Body of pancreas (tissue), 4 donors: Measurements from ENCODE around the gene COQ4. TPM values are rescaled to one million over a fixed set of nuclear protein-coding genes. Genes with fewer than 3 reads are reported as not detected.
A peak's percentile ranks its signal among the peaks of the same experiment; 100 is the strongest.

ENCODE experiments used
- ATAC-seq: fragments of 150-250 bp; one replicate; pipeline ENCODE4 v1.9.1; 2016
- DNase-seq, 4 donors: peaks; one replicate each; pipeline ENCODE4 v3.0.0-alpha.2; 2019
- H3K27ac ChIP-seq, 4 donors: fragments of 200-600 bp; sonication (generic); 1 replicate in 3 of 4; 2 replicates in 1 of 4; pipeline versions ENCODE4 v1.5.1 to v1.6.1; 2016 to 2019; ENCODE audit warnings: mild to moderate bottlenecking in 1 of 4, mixed read lengths in 1 of 4, moderate library complexity in 1 of 4
- H3K27me3 ChIP-seq, 2 donors: fragments of 200-600 bp; sonication (generic); one replicate each; pipeline ENCODE4 v1.6.0; 2016; ENCODE audit warnings: mild to moderate bottlenecking in 1 of 2
- H3K36me3 ChIP-seq, 2 donors: fragments of 200-600 bp; sonication (generic); replicated peaks in 1 of 2; 2 replicates each; pipeline ENCODE4 v1.5.1; 2016; ENCODE audit warnings: low read depth in 2 of 2; ENCODE audit not compliant: insufficient read depth in 1 of 2
- H3K4me1 ChIP-seq: fragments of 200-600 bp; sonication (generic); one replicate; pipeline ENCODE4 v1.6.0; 2016
- H3K4me3 ChIP-seq, 2 donors: fragments of 200-600 bp; sonication (generic); 1 replicate in 1 of 2; 2 replicates in 1 of 2; pipeline ENCODE4 v1.5.1; 2016 to 2019
- H3K9me3 ChIP-seq, 3 donors: fragments of 200-600 bp; sonication (generic); 1 replicate in 2 of 3; 2 replicates in 1 of 3; pipeline ENCODE4 v1.5.1; 2016
- POLR2A ChIP-seq, 3 donors: fragments of 450-650 bp; IDR thresholded peaks; one replicate each; pipeline ENCODE4 v1.6.1; 2016; ENCODE audit warnings: antibody characterized with exemption in 3 of 3, mild to moderate bottlenecking in 2 of 3
- WGBS, 2 donors: methylation state at CpG; one replicate each; pipeline ENCODE4 v1.1.5; 2017; 5-methylcytosine and 5-hydroxymethylcytosine counted together
- intact Hi-C: fragments of 100-400 bp; cut with DNase I; formaldehyde crosslinking; loops from one replicate; pipeline ENCODE4 v1.15.1; 2023
- total RNA-seq, 2 donors: library from RNA; depleted of rRNA; stranded (reverse); fragments of >200 nt; gene quantifications; one replicate each; pipeline ENCODE4 v1.1.0, GENCODE V29; 2016
- TF ChIP-seq, protein P1 (sequence below), 7 experiments: fragments of 450-650 bp in 4 of 7; fragments of 200-600 bp in 3 of 7; sonication (generic) in 3 of 7; IDR thresholded peaks; one replicate each; pipeline ENCODE4 v1.5.1; 2016 to 2019; ENCODE audit warnings: antibody characterized with exemption in 7 of 7

Gene COQ4
- total RNA-seq, 2 donors from 2014 or later, result 37.4 to 89.7 TPM

GRCh38 chr9:128370367-128370751 is 47.7 kb downstream of the COQ4 start:
- no peaks in the 10 kb centered on the region for H3K27me3 ChIP-seq
- H3K4me1 ChIP-seq, result peaks cover 20% of the 10 kb centered on the region
- no peak for ATAC-seq
- H3K27ac ChIP-seq, result peak overlapping the region; percentile 79 to 96 (median 93)
- intact Hi-C loops, result no loop called here
- no peak for TF ChIP-seq POLR2A (IDR thresholded peaks at IDR 0.05)
- TF ChIP-seq, protein P1, sequence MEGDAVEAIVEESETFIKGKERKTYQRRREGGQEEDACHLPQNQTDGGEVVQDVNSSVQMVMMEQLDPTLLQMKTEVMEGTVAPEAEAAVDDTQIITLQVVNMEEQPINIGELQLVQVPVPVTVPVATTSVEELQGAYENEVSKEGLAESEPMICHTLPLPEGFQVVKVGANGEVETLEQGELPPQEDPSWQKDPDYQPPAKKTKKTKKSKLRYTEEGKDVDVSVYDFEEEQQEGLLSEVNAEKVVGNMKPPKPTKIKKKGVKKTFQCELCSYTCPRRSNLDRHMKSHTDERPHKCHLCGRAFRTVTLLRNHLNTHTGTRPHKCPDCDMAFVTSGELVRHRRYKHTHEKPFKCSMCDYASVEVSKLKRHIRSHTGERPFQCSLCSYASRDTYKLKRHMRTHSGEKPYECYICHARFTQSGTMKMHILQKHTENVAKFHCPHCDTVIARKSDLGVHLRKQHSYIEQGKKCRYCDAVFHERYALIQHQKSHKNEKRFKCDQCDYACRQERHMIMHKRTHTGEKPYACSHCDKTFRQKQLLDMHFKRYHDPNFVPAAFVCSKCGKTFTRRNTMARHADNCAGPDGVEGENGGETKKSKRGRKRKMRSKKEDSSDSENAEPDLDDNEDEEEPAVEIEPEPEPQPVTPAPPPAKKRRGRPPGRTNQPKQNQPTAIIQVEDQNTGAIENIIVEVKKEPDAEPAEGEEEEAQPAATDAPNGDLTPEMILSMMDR (IDR thresholded peaks at IDR 0.05), result no peak
- H3K36me3 ChIP-seq, result no peaks in the 10 kb centered on the region
- H3K4me3 ChIP-seq, result peak overlapping the region; percentile 77 to 88
- no peak for DNase-seq
- H3K9me3 ChIP-seq, result no peaks in the 10 kb centered on the region

- peak; percentile 78 to 96 (median 96) for TF ChIP-seq POLR2A (IDR thresholded peaks at IDR 0.05)
- TF ChIP-seq, protein P1 (IDR thresholded peaks at IDR 0.05), result no peak
- intact Hi-C loops, result no loop called here
- Histone ChIP-seq H3K4me3 (peak within 1 kb of the TSS; percentile 77 to 88), H3K36me3 (no peaks in the 10 kb centered on the region), H3K27ac (peak within 1 kb of the TSS; percentile 79 to 96 (median 93)), H3K4me1 (peaks cover 20% of the 10 kb centered on the region), H3K27me3 (no peaks in the 10 kb centered on the region), H3K9me3 (no peaks in the 10 kb centered on the region)
- peak; percentile 94 to 95 (median 94) for DNase-seq
- peak; percentile 99 for ATAC-seq
- 0% methylated on average over 19 to 54 of the region's 55 CpGs for WGBS, 2 donors
Measured at GRCh38 chr9:128370752-128371629, 48.4 kb downstream of the COQ4 start, which contains the start of gene URM1. Gene URM1 (plus strand): TSS chr9:128371374. CDS start chr9:128371381, 7 bp downstream.

DNA sequence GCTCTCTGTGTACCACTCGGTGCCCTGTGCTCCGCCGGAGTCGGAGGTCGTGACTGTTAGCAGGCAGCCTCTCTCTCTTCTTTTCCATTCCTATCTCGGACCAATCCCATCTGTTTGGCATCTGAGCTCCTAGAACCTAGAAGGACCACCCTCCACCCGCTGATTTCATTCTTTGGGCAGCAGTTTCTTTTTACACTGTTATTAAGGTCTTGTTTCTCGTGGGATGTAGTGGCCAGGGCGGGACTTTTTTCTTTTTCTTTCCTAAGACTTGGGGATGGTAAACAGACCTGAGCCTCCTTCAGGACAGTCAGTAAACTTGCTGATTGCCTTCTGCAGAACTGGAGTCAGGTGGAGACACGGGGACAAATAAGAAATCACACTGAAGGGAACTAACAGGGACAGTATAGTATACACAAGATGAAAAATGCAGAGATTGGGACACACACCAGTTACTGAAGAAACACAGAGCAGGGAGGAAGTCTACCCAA is 49.0 kb downstream of the COQ4 start:
- intact Hi-C loops, result no loop called here
- peaks cover 20% of the 10 kb centered on the region for H3K4me1 ChIP-seq
- no peaks in the 10 kb centered on the region for H3K36me3 ChIP-seq
- peak overlapping the region; percentile 77 to 88 for H3K4me3 ChIP-seq
- 0% methylated on average over 10 of the region's 10 CpGs for WGBS, 2 donors
- ATAC-seq, result no peak
- H3K9me3 ChIP-seq, result no peaks in the 10 kb centered on the region
- peak overlapping the region; percentile 79 to 96 (median 93) for H3K27ac ChIP-seq
- no peak for TF ChIP-seq POLR2A (IDR thresholded peaks at IDR 0.05)
- TF ChIP-seq, protein P1 (IDR thresholded peaks at IDR 0.05), result no peak
- H3K27me3 ChIP-seq, result no peaks in the 10 kb centered on the region
- no peak for DNase-seq

DNA sequence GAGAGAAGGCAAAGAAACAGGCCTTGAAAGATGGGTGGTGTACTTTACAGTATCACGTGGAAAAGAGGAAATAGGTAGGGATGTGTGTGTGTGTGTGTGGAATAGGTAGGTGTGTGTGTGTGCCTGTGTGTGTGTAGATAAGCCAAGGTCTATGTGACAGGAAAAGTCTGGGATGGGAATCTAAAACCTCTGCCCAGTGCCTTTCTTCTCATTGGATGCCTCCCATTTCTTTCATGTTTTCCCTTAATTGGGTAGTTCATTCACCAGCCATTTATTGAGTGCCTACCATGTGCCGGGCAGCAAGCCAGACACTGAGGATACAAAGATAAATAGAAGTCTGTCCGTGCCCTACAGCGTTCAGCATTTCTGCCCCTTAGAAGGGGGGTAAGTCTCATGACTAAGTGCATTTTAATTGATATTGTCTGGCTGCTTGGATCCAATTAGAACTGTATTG is 49.6 kb downstream of the COQ4 start:
- Histone ChIP-seq H3K36me3 (no peaks in the 10 kb centered on the region), H3K4me1 (peaks cover 20% of the 10 kb centered on the region), H3K4me3 (peak overlapping the region in 1 of 2 donors; percentile 77), H3K9me3 (no peaks in the 10 kb centered on the region), H3K27ac (no peak overlapping the region), H3K27me3 (no peaks in the 10 kb centered on the region)
- TF ChIP-seq, protein P1 (IDR thresholded peaks at IDR 0.05), result no peak
- TF ChIP-seq POLR2A (IDR thresholded peaks at IDR 0.05), result no peak
- DNase-seq (no peak), ATAC-seq (no peak)
- intact Hi-C loops, result no loop called here
- 16 to 30% methylated on average over 4 of the region's 4 CpGs for WGBS, 2 donors
